GM19452 (cell line): ENCODE results near the gene ERVH48-1.
"Not testable (repeated sequence)": the region's sequence is repeated elsewhere in the genome, so short reads cannot be mapped to it uniquely, and the experiment has no call there.

Experiments used
- ATAC-seq: cut with Tn5 transposase; IDR thresholded peaks from one replicate; pipeline ENCODE4 v1.9.1; 2021; ENCODE audit not compliant: unreplicated experiment

ERVH48-1 gene

GRCh38 chr21:42925114-42925926 lies at the start of gene ERVH48-1:
TSS of gene ERVH48-1 (minus strand) at chr21:42925630. CDS start at chr21:42919006, 6,624 bp downstream.
- ATAC-seq: no peak

GRCh38 chr21:42973991-42974831 lies 48.8 kb upstream of the ERVH48-1 start, which contains the start of gene PKNOX1:
TSS of gene PKNOX1 (plus strand) at chr21:42974562. CDS start at chr21:43004382, 29,820 bp downstream.
- peak; percentile 86 for ATAC-seq

DNA sequence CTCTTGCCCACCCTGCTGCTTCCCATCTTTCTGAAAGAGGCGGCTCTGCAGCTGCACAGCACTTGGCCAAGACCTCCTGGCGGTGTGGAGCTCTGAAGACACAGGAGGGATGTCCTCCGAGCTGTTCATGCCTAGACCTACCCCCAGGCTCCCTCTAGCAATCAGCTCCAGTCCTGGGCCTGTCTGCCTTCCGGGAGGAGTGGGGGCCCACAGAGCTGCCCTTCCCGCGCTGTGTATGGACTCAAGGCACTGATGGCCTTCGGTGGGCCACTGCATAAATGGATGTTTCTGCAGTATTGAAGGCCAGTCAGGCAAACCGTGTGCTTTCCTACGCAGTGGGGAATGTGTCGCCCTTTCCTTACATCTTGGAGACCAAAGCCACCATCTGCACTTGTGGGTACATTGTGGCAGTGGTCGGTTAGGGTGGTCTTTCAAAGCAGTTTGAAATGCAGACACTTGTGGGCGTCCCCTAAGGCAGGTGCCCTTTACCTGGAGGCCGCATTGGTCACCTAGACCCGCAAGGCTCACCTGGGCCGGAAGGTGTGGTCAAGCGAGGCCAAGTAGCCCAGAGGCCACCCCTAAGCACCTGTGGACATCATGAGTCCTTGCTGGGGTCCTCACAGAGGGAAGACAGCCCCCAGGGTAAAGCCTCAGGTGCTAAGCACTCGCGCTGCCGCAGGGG lies 48.0 kb upstream of the ERVH48-1 start:
- ATAC-seq: no peak

DNA sequence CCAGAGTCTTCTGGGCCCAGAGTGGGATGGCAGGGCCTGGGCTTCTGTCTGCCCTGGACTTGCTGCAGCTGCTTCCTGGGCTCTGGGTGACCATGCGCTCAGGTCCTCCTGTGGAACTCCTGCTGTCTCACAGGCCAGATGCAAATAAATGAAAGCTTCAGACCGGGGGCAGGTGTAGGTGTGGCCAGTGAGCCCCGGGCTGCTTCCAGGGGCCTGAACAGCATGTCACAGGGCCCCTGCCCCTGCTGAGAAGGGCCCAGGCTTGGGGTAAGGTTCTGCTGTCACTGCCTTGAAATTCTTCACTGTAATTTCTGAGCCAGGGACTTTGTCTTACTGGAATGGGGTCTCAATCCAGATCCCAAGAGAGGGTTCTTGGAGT lies 46.5 kb upstream of the ERVH48-1 start:
- ATAC-seq: no peak

GRCh38 chr21:42970946-42971653 lies 45.7 kb upstream of the ERVH48-1 start:
- ATAC-seq: no peak

- no peak for ATAC-seq
Observed at GRCh38 chr21:42969193-42969600, 43.8 kb upstream of the ERVH48-1 start.

GRCh38 chr21:42967616-42968015 lies 42.2 kb upstream of the ERVH48-1 start:
- not testable (repeated sequence) for ATAC-seq

DNA sequence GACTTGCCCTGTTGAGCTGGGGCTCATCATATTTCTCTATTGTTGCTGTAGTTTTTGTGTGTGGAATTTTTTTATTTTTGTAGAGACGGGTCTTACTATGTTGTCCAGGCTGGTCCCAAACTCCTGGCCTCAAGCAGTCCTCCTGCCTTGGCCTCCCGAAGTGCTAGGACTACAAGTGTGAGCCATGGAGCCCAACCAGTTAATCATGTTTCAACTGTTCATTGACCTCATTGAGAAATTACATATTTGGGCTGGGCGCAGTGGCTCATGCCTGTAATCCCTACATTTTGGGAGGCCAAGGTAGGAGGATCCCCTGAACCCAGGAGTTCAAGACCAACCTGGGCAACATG lies 39.8 kb upstream of the ERVH48-1 start:
- ATAC-seq: no peak

DNA sequence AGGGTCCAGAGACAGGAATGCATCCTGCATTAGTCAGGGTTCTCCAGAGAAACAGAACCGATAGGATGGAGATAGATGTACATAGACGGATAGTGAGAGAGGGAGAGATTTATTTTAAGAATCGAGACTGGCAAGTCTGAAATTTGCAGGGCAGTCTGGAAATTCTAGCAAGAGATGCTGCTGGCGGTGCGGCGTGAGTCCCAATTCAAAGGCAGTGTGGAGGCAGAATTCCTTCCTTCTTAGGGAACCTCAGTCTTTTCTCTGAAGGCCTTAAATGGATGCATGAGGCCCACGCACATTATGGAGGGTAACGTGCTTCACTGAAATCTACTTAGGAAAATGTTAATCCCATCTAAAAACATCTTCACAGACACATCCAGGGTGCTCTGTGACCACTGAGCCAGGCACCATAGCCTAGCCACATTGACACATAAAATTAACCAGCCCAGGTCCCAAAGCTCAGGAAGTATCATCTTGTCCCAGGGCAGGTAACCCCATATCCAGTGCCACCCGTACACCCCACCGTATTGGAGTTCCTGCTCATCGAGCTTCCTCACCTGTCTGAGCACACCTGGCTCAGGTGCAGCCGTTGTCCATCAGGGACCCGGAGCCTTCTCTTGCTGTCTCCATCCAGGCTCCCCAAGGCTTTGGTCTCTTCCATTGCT lies 39.2 kb upstream of the ERVH48-1 start:
- no peak for ATAC-seq

- ATAC-seq: no peak
Observed at GRCh38 chr21:42964086-42964485, 38.7 kb upstream of the ERVH48-1 start.

- no peak for ATAC-seq
Observed at GRCh38 chr21:42962380-42963007, 37.1 kb upstream of the ERVH48-1 start.

- no peak for ATAC-seq
Observed at GRCh38 chr21:42959728-42960127, 34.3 kb upstream of the ERVH48-1 start.

GRCh38 chr21:42958122-42958521 lies 32.7 kb upstream of the ERVH48-1 start:
- ATAC-seq: not testable (repeated sequence)

- ATAC-seq: peak; percentile 100
Observed at GRCh38 chr21:42956824-42957630, 31.6 kb upstream of the ERVH48-1 start.

DNA sequence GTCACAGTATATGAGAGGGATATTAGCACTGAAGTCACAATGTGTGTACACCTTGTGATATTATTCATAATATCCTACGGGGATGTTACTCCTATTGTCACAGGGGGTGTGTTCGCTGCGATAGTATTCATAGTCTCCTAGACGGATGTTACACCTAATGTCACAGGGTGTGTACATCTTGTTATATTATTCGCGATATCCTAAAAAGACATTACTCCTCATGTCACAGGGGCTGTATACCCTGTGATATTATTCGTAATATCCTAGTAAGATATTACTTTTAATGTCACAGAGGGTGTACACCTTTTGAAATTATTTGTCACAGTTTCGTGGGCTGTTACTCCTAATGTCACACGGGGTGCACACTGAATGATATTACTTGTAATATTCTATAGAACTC lies 25.8 kb upstream of the ERVH48-1 start:
- not testable (repeated sequence) for ATAC-seq

GRCh38 chr21:42949094-42949755 lies 23.8 kb upstream of the ERVH48-1 start:
- ATAC-seq: not testable (repeated sequence)

DNA sequence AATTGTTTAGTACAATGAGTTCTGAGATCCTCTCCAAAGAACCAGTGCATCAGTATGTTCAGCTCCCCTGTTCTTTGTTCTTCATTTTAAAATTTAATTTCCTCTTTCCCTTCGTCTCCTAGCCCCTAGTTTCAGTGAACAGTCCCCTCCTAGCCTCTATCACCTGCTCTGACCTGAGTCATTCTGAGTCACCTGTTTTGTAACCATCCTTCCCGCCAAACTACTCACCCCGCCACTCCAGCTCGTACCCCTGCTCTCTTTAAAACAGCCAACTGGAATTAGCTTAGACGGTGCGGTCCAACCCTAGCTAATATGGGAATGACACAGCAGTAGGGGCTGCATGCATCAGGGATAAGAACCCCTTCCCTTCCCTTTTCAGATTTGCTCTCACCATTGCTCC lies 16.8 kb upstream of the ERVH48-1 start:
- no peak for ATAC-seq

GRCh38 chr21:42941696-42942085 lies 16.3 kb upstream of the ERVH48-1 start:
- no peak for ATAC-seq
